ENCODE data around the gene APOBEC3B. TPM values are rescaled to one million over a fixed set of nuclear protein-coding genes. Genes with fewer than 3 reads are reported as not detected.

Gene APOBEC3B
- total RNA-seq, 5 donors from 2014 or later (not counting 1 experiment from before 2014, with no cell fraction given) = 1.4 to 2.4 (median 1.9) TPM

GRCh38 chr22:38964306-38964705 lies 17.8 kb upstream of the APOBEC3B start:
- ATAC-seq (replicated peaks in 1 of 4) = no peak
- no peak overlapping the region for H3K27ac Mint-ChIP-seq
- Histone ChIP-seq H3K27ac (ENCODE audit: low read length) (no peak overlapping the region), H3K4me1 (ENCODE audit: control insufficient read depth in 1 of 2, extremely low read depth in 1 of 2, insufficient read depth in 2 of 2, low read length in 2 of 2) (peaks cover 0 to 7% of the 10 kb centered on the region in 2 experiments), H3K9me3 (no peaks in the 10 kb centered on the region), H3K27me3 (replicated peaks in 1 of 2; ENCODE audit: control insufficient read depth in 2 of 2, extremely low read depth in 1 of 2, insufficient read depth in 2 of 2, low read length in 1 of 2) (peaks cover 0 to 57% of the 10 kb centered on the region in 2 experiments), H3K36me3 (ENCODE audit: control insufficient read depth in 2 of 2, extremely low read depth in 1 of 2, insufficient read depth in 1 of 2, low read length in 1 of 2) (no peaks in the 10 kb centered on the region), H3K4me3 (ENCODE audit: control insufficient read depth in 1 of 2, extremely low read depth in 1 of 2, low read length in 1 of 2) (no peak overlapping the region)
- H3K4me3 Mint-ChIP-seq = no peak overlapping the region
- ChIA-PET CTCF (no interaction called here), POLR2A (no interaction called here)
- DNase-seq = no peak
- H3K36me3 Mint-ChIP-seq = no peaks in the 10 kb centered on the region
- 81% methylated on average over 7 of the region's 7 CpGs for WGBS (ENCODE audit: insufficient coverage)
- H3K27me3 Mint-ChIP-seq = peaks cover 0 to 7% of the 10 kb centered on the region in 2 donors
- no peaks in the 10 kb centered on the region for H3K9me3 Mint-ChIP-seq
- no peaks in the 10 kb centered on the region for H3K4me1 Mint-ChIP-seq

- no peak for ATAC-seq (replicated peaks in 1 of 4)
- POLR2A ChIA-PET = no interaction called here
- Histone ChIP-seq H3K27me3 (replicated peaks in 1 of 2; ENCODE audit: control insufficient read depth in 2 of 2, extremely low read depth in 1 of 2, insufficient read depth in 2 of 2, low read length in 1 of 2) (peaks cover 0 to 61% of the 10 kb centered on the region in 2 experiments), H3K9me3 (no peaks in the 10 kb centered on the region), H3K36me3 (ENCODE audit: control insufficient read depth in 2 of 2, extremely low read depth in 1 of 2, insufficient read depth in 1 of 2, low read length in 1 of 2) (no peaks in the 10 kb centered on the region), H3K27ac (ENCODE audit: low read length) (no peak overlapping the region), H3K4me1 (ENCODE audit: control insufficient read depth in 1 of 2, extremely low read depth in 1 of 2, insufficient read depth in 2 of 2, low read length in 2 of 2) (peaks cover 0 to under 1% of the 10 kb centered on the region in 2 experiments), H3K4me3 (ENCODE audit: control insufficient read depth in 1 of 2, extremely low read depth in 1 of 2, low read length in 1 of 2) (no peak overlapping the region)
- Mint-ChIP-seq H3K9me3 (no peaks in the 10 kb centered on the region), H3K27ac (no peak overlapping the region), H3K27me3 (peaks cover 0 to 7% of the 10 kb centered on the region in 2 donors), H3K4me1 (no peaks in the 10 kb centered on the region), H3K4me3 (no peak overlapping the region), H3K36me3 (no peaks in the 10 kb centered on the region)
- DNase-seq = no peak
- 85% methylated on average over 4 of the region's 4 CpGs for WGBS (ENCODE audit: insufficient coverage)
- CTCF ChIA-PET = no interaction called here
Measured at GRCh38 chr22:38964989-38965388, 17.2 kb upstream of the APOBEC3B start.

- no peak overlapping the region for H3K27ac Mint-ChIP-seq
- POLR2A ChIA-PET = no interaction called here
- 79% methylated on average over 14 of the region's 14 CpGs for WGBS (ENCODE audit: insufficient coverage)
- CTCF ChIA-PET = no interaction called here
- H3K4me1 Mint-ChIP-seq = no peaks in the 10 kb centered on the region
- Histone ChIP-seq H3K27me3 (replicated peaks in 1 of 2; ENCODE audit: control insufficient read depth in 2 of 2, extremely low read depth in 1 of 2, insufficient read depth in 2 of 2, low read length in 1 of 2) (peaks cover 0 to 67% of the 10 kb centered on the region in 2 experiments), H3K36me3 (ENCODE audit: control insufficient read depth in 2 of 2, extremely low read depth in 1 of 2, insufficient read depth in 1 of 2, low read length in 1 of 2) (no peaks in the 10 kb centered on the region), H3K4me1 (ENCODE audit: control insufficient read depth in 1 of 2, extremely low read depth in 1 of 2, insufficient read depth in 2 of 2, low read length in 2 of 2) (no peaks in the 10 kb centered on the region), H3K27ac (ENCODE audit: low read length) (no peak overlapping the region), H3K9me3 (no peaks in the 10 kb centered on the region), H3K4me3 (ENCODE audit: control insufficient read depth in 1 of 2, extremely low read depth in 1 of 2, low read length in 1 of 2) (no peak overlapping the region)
- no peak overlapping the region for H3K4me3 Mint-ChIP-seq
- ATAC-seq (replicated peaks in 1 of 4) (no peak), DNase-seq (no peak)
- peaks cover 5 to 10% of the 10 kb centered on the region in 2 donors for H3K27me3 Mint-ChIP-seq
- no peaks in the 10 kb centered on the region for H3K36me3 Mint-ChIP-seq
- H3K9me3 Mint-ChIP-seq = no peaks in the 10 kb centered on the region
Measured at GRCh38 chr22:38965614-38966379, 16.4 kb upstream of the APOBEC3B start.

- Histone ChIP-seq H3K4me1 (ENCODE audit: control insufficient read depth in 1 of 2, extremely low read depth in 1 of 2, insufficient read depth in 2 of 2, low read length in 2 of 2) (no peaks in the 10 kb centered on the region), H3K27ac (ENCODE audit: low read length) (no peak overlapping the region), H3K4me3 (ENCODE audit: control insufficient read depth in 1 of 2, extremely low read depth in 1 of 2, low read length in 1 of 2) (no peak overlapping the region), H3K9me3 (no peaks in the 10 kb centered on the region), H3K36me3 (ENCODE audit: control insufficient read depth in 2 of 2, extremely low read depth in 1 of 2, insufficient read depth in 1 of 2, low read length in 1 of 2) (no peaks in the 10 kb centered on the region), H3K27me3 (replicated peaks in 1 of 2; ENCODE audit: control insufficient read depth in 2 of 2, extremely low read depth in 1 of 2, insufficient read depth in 2 of 2, low read length in 1 of 2) (peaks cover 0 to 67% of the 10 kb centered on the region in 2 experiments)
- no peak for DNase-seq
- no peak for ATAC-seq (replicated peaks in 1 of 4)
- CTCF ChIA-PET = interaction anchor here in 1 of 2 donors (0.6 kb wide), 1 partner anchor 161 kb away, joined by 3 read pairs; no protein-coding TSS in a partner anchor
- WGBS (ENCODE audit: insufficient coverage) = 52% methylated on average over 4 of the region's 5 CpGs
- H3K36me3 Mint-ChIP-seq = no peaks in the 10 kb centered on the region
- H3K4me1 Mint-ChIP-seq = no peaks in the 10 kb centered on the region
- no peaks in the 10 kb centered on the region for H3K9me3 Mint-ChIP-seq
- H3K4me3 Mint-ChIP-seq = no peak overlapping the region
- H3K27ac Mint-ChIP-seq = no peak overlapping the region
- H3K27me3 Mint-ChIP-seq = peaks cover 5 to 10% of the 10 kb centered on the region in 2 donors
- POLR2A ChIA-PET = no interaction called here
Measured at GRCh38 chr22:38966380-38966702, 15.8 kb upstream of the APOBEC3B start.

GRCh38 chr22:38966942-38967341 lies 15.2 kb upstream of the APOBEC3B start:
- ChIA-PET POLR2A (no interaction called here), CTCF (interaction anchor here in 1 of 2 donors (0.6 kb wide), 1 partner anchor 160 kb away, joined by 3 read pairs; no protein-coding TSS in a partner anchor)
- peaks cover 5 to 10% of the 10 kb centered on the region in 2 donors for H3K27me3 Mint-ChIP-seq
- H3K36me3 ChIP-seq (ENCODE audit: control insufficient read depth in 2 of 2, extremely low read depth in 1 of 2, insufficient read depth in 1 of 2, low read length in 1 of 2) = no peaks in the 10 kb centered on the region
- H3K36me3 Mint-ChIP-seq = no peaks in the 10 kb centered on the region
- H3K4me1 ChIP-seq (ENCODE audit: control insufficient read depth in 1 of 2, extremely low read depth in 1 of 2, insufficient read depth in 2 of 2, low read length in 2 of 2) = no peaks in the 10 kb centered on the region
- no peak overlapping the region for H3K27ac Mint-ChIP-seq
- WGBS (ENCODE audit: insufficient coverage) = 86% methylated on average over 7 of the region's 7 CpGs
- no peaks in the 10 kb centered on the region for H3K9me3 Mint-ChIP-seq
- no peak overlapping the region for H3K4me3 ChIP-seq (ENCODE audit: control insufficient read depth in 1 of 2, extremely low read depth in 1 of 2, low read length in 1 of 2)
- no peak for ATAC-seq (replicated peaks in 1 of 4)
- no peaks in the 10 kb centered on the region for H3K9me3 ChIP-seq
- H3K4me1 Mint-ChIP-seq = no peaks in the 10 kb centered on the region
- H3K27me3 ChIP-seq (replicated peaks in 1 of 2; ENCODE audit: control insufficient read depth in 2 of 2, extremely low read depth in 1 of 2, insufficient read depth in 2 of 2, low read length in 1 of 2) = peaks cover 0 to 70% of the 10 kb centered on the region in 2 experiments
- H3K4me3 Mint-ChIP-seq = no peak overlapping the region
- no peak overlapping the region for H3K27ac ChIP-seq (ENCODE audit: low read length)
- DNase-seq = no peak

- 68% methylated on average over 12 of the region's 15 CpGs for WGBS (ENCODE audit: insufficient coverage)
- no peak overlapping the region for H3K4me3 ChIP-seq (ENCODE audit: control insufficient read depth in 1 of 2, extremely low read depth in 1 of 2, low read length in 1 of 2)
- H3K27ac ChIP-seq (ENCODE audit: low read length) = no peak overlapping the region
- no peaks in the 10 kb centered on the region for H3K9me3 Mint-ChIP-seq
- peaks cover 0 to 71% of the 10 kb centered on the region in 2 experiments for H3K27me3 ChIP-seq (replicated peaks in 1 of 2; ENCODE audit: control insufficient read depth in 2 of 2, extremely low read depth in 1 of 2, insufficient read depth in 2 of 2, low read length in 1 of 2)
- H3K27me3 Mint-ChIP-seq = peaks cover 5 to 10% of the 10 kb centered on the region in 2 donors
- H3K36me3 ChIP-seq (ENCODE audit: control insufficient read depth in 2 of 2, extremely low read depth in 1 of 2, insufficient read depth in 1 of 2, low read length in 1 of 2) = no peaks in the 10 kb centered on the region
- H3K9me3 ChIP-seq = no peaks in the 10 kb centered on the region
- no peak overlapping the region for H3K4me3 Mint-ChIP-seq
- ATAC-seq (replicated peaks in 1 of 4) (no peak), DNase-seq (peak in 7 of 35 experiments; percentile 8 to 57 (median 19))
- H3K36me3 Mint-ChIP-seq = no peaks in the 10 kb centered on the region
- no peak overlapping the region for H3K27ac Mint-ChIP-seq
- H3K4me1 ChIP-seq (ENCODE audit: control insufficient read depth in 1 of 2, extremely low read depth in 1 of 2, insufficient read depth in 2 of 2, low read length in 2 of 2) = no peaks in the 10 kb centered on the region
- ChIA-PET POLR2A (no interaction called here), CTCF (no interaction called here)
- H3K4me1 Mint-ChIP-seq = no peaks in the 10 kb centered on the region
Measured at GRCh38 chr22:38967451-38968450, 14.4 kb upstream of the APOBEC3B start.
